HTERT RPE-1 (cell line): ENCODE measurements around the gene NEK10.
"Not testable (repeated sequence)": the region's sequence is repeated elsewhere in the genome, so short reads cannot be mapped to it uniquely, and the experiment has no call there.

ENCODE experiments used
- in situ Hi-C: fragments of 300-500 bp; cut with MboI; formaldehyde crosslinking; loops from 4 replicates; pipeline ENCODE4 v1.14.3; 2020; ENCODE audit warnings: low sequenced_read_pairs

Gene NEK10

GRCh38 chr3:27317096-27317495, 52.1 kb downstream of the NEK10 start:
- in situ Hi-C loops = no loop called here

GRCh38 chr3:27315003-27315402, 54.2 kb downstream of the NEK10 start:
- in situ Hi-C loops = no loop called here

GRCh38 chr3:27312044-27312668, 57.0 kb downstream of the NEK10 start:
- in situ Hi-C loops = no loop called here

GRCh38 chr3:27311400-27311799, 57.8 kb downstream of the NEK10 start:
- in situ Hi-C loops = no loop called here

GRCh38 chr3:27310688-27311087, 58.5 kb downstream of the NEK10 start:
- in situ Hi-C loops = no loop called here

GRCh38 chr3:27307566-27307965, 61.6 kb downstream of the NEK10 start:
- in situ Hi-C loops = no loop called here

GRCh38 chr3:27302891-27303290, 66.3 kb downstream of the NEK10 start:
- in situ Hi-C loops = no loop called here

GRCh38 chr3:27298981-27299380, 70.2 kb downstream of the NEK10 start:
- in situ Hi-C loops = not testable (repeated sequence)

GRCh38 chr3:27293939-27294338, 75.2 kb downstream of the NEK10 start:
- in situ Hi-C loops = no loop called here

GRCh38 chr3:27290760-27291159, 78.4 kb downstream of the NEK10 start:
- in situ Hi-C loops = no loop called here

GRCh38 chr3:27289769-27290413, 79.3 kb downstream of the NEK10 start:
- in situ Hi-C loops = no loop called here

GRCh38 chr3:27287052-27287451, 82.1 kb downstream of the NEK10 start:
- in situ Hi-C loops = no loop called here

- in situ Hi-C loops = not testable (repeated sequence)
Measured at GRCh38 chr3:27286467-27286866, 82.7 kb downstream of the NEK10 start.

GRCh38 chr3:27285668-27286067, 83.5 kb downstream of the NEK10 start:
- in situ Hi-C loops = no loop called here

GRCh38 chr3:27281671-27282150, 87.5 kb downstream of the NEK10 start:
- in situ Hi-C loops = no loop called here

GRCh38 chr3:27279123-27279522, 90.1 kb downstream of the NEK10 start:
- in situ Hi-C loops = no loop called here

- in situ Hi-C loops = no loop called here
Measured at GRCh38 chr3:27278383-27279055, 90.7 kb downstream of the NEK10 start.

GRCh38 chr3:27275441-27275990, 93.7 kb downstream of the NEK10 start:
- in situ Hi-C loops = no loop called here

GRCh38 chr3:27271890-27272289, 97.3 kb downstream of the NEK10 start:
- in situ Hi-C loops = loop anchor here (25.0 kb wide), 1 partner anchor 135 kb away; no protein-coding TSS in a partner anchor

GRCh38 chr3:27254896-27255295, 114.3 kb downstream of the NEK10 start:
- in situ Hi-C loops = loop anchor here (25.0 kb wide), 1 partner anchor 118 kb away; no protein-coding TSS in a partner anchor

- in situ Hi-C loops = loop anchor here (25.0 kb wide), 1 partner anchor 117 kb away; no protein-coding TSS in a partner anchor
Measured at GRCh38 chr3:27253831-27254230, 115.4 kb downstream of the NEK10 start.
